Measurements from ENCODE around the gene FGF21. TPM values are rescaled to one million over a fixed set of nuclear protein-coding genes. Genes with fewer than 3 reads are reported as not detected.
A peak's percentile ranks its signal among the peaks of the same experiment; 100 is the strongest.

Gene FGF21
- total and polyA plus RNA-seq, 10 of the 15 experiments (the other 5 are each of a cell fraction or from before 2014, with no cell fraction given) = not detected

DNA sequence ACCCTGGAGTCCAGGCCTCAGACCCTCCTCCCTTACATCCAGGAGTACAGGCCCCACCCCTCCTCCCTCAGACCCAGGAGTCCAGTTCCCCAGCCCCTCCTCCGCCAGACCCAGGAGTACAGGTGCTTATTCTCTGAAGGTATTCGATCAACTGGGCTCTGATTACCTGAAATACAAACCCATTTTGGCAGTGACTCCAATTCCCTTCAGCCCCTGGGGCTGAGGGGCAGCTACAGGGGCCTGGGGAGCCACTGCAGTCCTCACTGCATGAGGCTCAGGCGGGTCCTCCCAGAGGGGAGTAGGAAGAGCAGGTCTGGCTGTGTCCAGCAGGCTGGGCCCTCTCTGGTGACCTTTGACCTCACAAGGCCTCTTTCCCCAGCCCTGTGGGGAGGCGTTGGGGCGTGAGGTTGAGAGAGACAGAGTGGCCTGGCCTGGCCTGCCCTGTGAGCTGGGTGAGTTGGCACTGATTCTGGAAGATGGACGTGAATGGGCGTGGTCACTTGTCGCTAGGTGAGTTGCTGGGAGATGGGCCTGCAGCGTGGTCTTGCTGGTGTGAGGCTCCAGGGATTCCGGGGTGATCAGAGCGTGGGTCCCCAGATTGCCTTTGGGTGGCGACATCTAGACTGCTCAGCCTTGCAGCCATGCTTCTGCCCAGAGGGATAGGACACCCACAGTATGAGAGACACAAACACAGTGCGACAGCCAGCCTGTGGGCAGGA lies 52.4 kb downstream of the FGF21 start:
- no peak overlapping the region for H3K27ac ChIP-seq (ENCODE audit: control insufficient read depth, insufficient read depth)
- ChIA-PET RAD21 (ENCODE audit: unreplicated experiment) (interaction anchor here (0.7 to 1.5 kb wide), 2 partner anchors 29 to 162 kb away, joined by 3 read pairs; partner anchors contain the start of gene CA11), SMC1A (ENCODE audit: uncharacterized antibody, unreplicated experiment) (interaction anchor here (1.3 to 3.3 kb wide), 3 partner anchors 12 to 163 kb away, joined by 3 to 9 read pairs (median 6); partner anchors contain the start of gene HSD17B14), POLR2A (interaction anchor here (0.6 kb wide), 1 partner anchor 21 kb away, joined by 4 read pairs; no protein-coding TSS in a partner anchor), CTCF (interaction anchor here (1.0 to 4.7 kb wide), 7 partner anchors 8 to 184 kb away, joined by 3 to 31 read pairs (median 8); partner anchors contain the start of gene HSD17B14)
- H3K4me1 ChIP-seq (ENCODE audit: control insufficient read depth, insufficient read depth, low read length) = no peaks in the 10 kb centered on the region
- H3K9me3 ChIP-seq (replicated peaks; ENCODE audit: control insufficient read depth, insufficient read depth, low read length) = no peaks in the 10 kb centered on the region
- H3K4me3 ChIP-seq = no peak overlapping the region
- intact Hi-C loops (cut with micrococcal nuclease; ENCODE audit: unreplicated experiment) = no loop called here
- no peaks in the 10 kb centered on the region for H3K27me3 ChIP-seq (replicated peaks in 1 of 2; ENCODE audit: control insufficient read depth in 2 of 2, insufficient read depth in 2 of 2, low read length in 1 of 2)
- FAIRE-seq (no peak), ATAC-seq (no peak), DNase-seq (ENCODE audit: low read depth, low spot score) (no peak)
- H2AFZ ChIP-seq (ENCODE audit: control insufficient read depth, low read depth, low read length) = no peak overlapping the region
- peaks cover 13% of the 10 kb centered on the region for H3K79me2 ChIP-seq (ENCODE audit: control insufficient read depth, insufficient read depth, low read length)
- in situ Hi-C loops (cut with MboI) = no loop called here
- no peak overlapping the region for H3K9ac ChIP-seq (ENCODE audit: control insufficient read depth, insufficient read depth, low read length)
- WGBS (ENCODE audit: insufficient coverage, insufficient replicate concordance, low lambda C conversion rate, missing lambda C conversion rate) = 87% methylated on average over 13 of the region's 13 CpGs
- no TSS peak for BruUV-seq (replicated peaks)
- H4K20me1 ChIP-seq (ENCODE audit: control insufficient read depth, insufficient read depth) = no peaks in the 10 kb centered on the region
- no peak overlapping the region for H3K4me2 ChIP-seq (ENCODE audit: control insufficient read depth, insufficient read depth)
- H3K36me3 ChIP-seq (ENCODE audit: control insufficient read depth in 2 of 2, insufficient read depth in 2 of 2, low read length in 1 of 2) = no peaks in the 10 kb centered on the region; a peak in 1 of 4 replicates
- TF ChIP-seq NFXL1 (IDR thresholded peaks at IDR 0.05; ENCODE audit: borderline replicate concordance) = no peak
- no peak for TF ChIP-seq HDGF (IDR thresholded peaks at IDR 0.05)
- TF ChIP-seq, protein P1, sequence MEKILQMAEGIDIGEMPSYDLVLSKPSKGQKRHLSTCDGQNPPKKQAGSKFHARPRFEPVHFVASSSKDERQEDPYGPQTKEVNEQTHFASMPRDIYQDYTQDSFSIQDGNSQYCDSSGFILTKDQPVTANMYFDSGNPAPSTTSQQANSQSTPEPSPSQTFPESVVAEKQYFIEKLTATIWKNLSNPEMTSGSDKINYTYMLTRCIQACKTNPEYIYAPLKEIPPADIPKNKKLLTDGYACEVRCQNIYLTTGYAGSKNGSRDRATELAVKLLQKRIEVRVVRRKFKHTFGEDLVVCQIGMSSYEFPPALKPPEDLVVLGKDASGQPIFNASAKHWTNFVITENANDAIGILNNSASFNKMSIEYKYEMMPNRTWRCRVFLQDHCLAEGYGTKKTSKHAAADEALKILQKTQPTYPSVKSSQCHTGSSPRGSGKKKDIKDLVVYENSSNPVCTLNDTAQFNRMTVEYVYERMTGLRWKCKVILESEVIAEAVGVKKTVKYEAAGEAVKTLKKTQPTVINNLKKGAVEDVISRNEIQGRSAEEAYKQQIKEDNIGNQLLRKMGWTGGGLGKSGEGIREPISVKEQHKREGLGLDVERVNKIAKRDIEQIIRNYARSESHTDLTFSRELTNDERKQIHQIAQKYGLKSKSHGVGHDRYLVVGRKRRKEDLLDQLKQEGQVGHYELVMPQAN (conservative IDR thresholded peaks at IDR 0.05) = no peak
- TF ChIP-seq, protein P2, sequence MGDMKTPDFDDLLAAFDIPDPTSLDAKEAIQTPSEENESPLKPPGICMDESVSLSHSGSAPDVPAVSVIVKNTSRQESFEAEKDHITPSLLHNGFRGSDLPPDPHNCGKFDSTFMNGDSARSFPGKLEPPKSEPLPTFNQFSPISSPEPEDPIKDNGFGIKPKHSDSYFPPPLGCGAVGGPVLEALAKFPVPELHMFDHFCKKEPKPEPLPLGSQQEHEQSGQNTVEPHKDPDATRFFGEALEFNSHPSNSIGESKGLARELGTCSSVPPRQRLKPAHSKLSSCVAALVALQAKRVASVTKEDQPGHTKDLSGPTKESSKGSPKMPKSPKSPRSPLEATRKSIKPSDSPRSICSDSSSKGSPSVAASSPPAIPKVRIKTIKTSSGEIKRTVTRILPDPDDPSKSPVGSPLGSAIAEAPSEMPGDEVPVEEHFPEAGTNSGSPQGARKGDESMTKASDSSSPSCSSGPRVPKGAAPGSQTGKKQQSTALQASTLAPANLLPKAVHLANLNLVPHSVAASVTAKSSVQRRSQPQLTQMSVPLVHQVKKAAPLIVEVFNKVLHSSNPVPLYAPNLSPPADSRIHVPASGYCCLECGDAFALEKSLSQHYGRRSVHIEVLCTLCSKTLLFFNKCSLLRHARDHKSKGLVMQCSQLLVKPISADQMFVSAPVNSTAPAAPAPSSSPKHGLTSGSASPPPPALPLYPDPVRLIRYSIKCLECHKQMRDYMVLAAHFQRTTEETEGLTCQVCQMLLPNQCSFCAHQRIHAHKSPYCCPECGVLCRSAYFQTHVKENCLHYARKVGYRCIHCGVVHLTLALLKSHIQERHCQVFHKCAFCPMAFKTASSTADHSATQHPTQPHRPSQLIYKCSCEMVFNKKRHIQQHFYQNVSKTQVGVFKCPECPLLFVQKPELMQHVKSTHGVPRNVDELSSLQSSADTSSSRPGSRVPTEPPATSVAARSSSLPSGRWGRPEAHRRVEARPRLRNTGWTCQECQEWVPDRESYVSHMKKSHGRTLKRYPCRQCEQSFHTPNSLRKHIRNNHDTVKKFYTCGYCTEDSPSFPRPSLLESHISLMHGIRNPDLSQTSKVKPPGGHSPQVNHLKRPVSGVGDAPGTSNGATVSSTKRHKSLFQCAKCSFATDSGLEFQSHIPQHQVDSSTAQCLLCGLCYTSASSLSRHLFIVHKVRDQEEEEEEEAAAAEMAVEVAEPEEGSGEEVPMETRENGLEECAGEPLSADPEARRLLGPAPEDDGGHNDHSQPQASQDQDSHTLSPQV (IDR thresholded peaks at IDR 0.05) = no peak
- 0 out of 2 replicates have a peak, but pooled peaks have one; percentile 45 for TF ChIP-seq RFX5 (IDR thresholded peaks at IDR 0.05; ENCODE audit: low read depth, low read length)
- TF ChIP-seq SMARCA5 (IDR thresholded peaks at IDR 0.05) = no peak
- TF ChIP-seq, protein P3, sequence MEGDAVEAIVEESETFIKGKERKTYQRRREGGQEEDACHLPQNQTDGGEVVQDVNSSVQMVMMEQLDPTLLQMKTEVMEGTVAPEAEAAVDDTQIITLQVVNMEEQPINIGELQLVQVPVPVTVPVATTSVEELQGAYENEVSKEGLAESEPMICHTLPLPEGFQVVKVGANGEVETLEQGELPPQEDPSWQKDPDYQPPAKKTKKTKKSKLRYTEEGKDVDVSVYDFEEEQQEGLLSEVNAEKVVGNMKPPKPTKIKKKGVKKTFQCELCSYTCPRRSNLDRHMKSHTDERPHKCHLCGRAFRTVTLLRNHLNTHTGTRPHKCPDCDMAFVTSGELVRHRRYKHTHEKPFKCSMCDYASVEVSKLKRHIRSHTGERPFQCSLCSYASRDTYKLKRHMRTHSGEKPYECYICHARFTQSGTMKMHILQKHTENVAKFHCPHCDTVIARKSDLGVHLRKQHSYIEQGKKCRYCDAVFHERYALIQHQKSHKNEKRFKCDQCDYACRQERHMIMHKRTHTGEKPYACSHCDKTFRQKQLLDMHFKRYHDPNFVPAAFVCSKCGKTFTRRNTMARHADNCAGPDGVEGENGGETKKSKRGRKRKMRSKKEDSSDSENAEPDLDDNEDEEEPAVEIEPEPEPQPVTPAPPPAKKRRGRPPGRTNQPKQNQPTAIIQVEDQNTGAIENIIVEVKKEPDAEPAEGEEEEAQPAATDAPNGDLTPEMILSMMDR (IDR thresholded peaks at IDR 0.05 in 2 of 3, conservative IDR thresholded peaks at IDR 0.05 in 1 of 3; ENCODE audit: control insufficient read depth in 2 of 3, extremely low read depth in 1 of 3, insufficient read depth in 1 of 3, low read depth in 3 of 3, low read length in 3 of 3) = peak in 2 of 3 experiments; percentile 19 to 25; a peak in 1 of 6 replicates
- TF ChIP-seq, protein P4, sequence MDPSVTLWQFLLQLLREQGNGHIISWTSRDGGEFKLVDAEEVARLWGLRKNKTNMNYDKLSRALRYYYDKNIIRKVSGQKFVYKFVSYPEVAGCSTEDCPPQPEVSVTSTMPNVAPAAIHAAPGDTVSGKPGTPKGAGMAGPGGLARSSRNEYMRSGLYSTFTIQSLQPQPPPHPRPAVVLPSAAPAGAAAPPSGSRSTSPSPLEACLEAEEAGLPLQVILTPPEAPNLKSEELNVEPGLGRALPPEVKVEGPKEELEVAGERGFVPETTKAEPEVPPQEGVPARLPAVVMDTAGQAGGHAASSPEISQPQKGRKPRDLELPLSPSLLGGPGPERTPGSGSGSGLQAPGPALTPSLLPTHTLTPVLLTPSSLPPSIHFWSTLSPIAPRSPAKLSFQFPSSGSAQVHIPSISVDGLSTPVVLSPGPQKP (IDR thresholded peaks at IDR 0.05; ENCODE audit: low read depth, low read length) = no peak
- TF ChIP-seq NR2C2 (IDR thresholded peaks at IDR 0.05; ENCODE audit: borderline replicate concordance, control insufficient read depth, insufficient read length, low read depth) = peak; percentile 68
- no peak for TF ChIP-seq BACH1 (IDR thresholded peaks at IDR 0.05; ENCODE audit: borderline replicate concordance)
- TF ChIP-seq YY1 (IDR thresholded peaks at IDR 0.05; ENCODE audit: low read depth, low read length) = 0 out of 2 replicates have a peak, but pooled peaks have one; percentile 8
- TF ChIP-seq EP300 (IDR thresholded peaks at IDR 0.05; ENCODE audit: borderline replicate concordance in 1 of 2, control insufficient read depth in 1 of 2, low read depth in 2 of 2, low read length in 2 of 2) = no peak
- TF ChIP-seq CHD1 (IDR thresholded peaks at IDR 0.05; ENCODE audit: low read depth, low read length) = no peak

All from GM12878 (cell line).